ENCODE measurements around the gene EMX1. TPM values are rescaled to one million over a fixed set of nuclear protein-coding genes. Genes with fewer than 3 reads are reported as not detected.
A peak's percentile ranks its signal among the peaks of the same experiment; 100 is the strongest.

The EMX1 gene
- polyA plus RNA-seq, 3 donors, result not detected

DNA sequence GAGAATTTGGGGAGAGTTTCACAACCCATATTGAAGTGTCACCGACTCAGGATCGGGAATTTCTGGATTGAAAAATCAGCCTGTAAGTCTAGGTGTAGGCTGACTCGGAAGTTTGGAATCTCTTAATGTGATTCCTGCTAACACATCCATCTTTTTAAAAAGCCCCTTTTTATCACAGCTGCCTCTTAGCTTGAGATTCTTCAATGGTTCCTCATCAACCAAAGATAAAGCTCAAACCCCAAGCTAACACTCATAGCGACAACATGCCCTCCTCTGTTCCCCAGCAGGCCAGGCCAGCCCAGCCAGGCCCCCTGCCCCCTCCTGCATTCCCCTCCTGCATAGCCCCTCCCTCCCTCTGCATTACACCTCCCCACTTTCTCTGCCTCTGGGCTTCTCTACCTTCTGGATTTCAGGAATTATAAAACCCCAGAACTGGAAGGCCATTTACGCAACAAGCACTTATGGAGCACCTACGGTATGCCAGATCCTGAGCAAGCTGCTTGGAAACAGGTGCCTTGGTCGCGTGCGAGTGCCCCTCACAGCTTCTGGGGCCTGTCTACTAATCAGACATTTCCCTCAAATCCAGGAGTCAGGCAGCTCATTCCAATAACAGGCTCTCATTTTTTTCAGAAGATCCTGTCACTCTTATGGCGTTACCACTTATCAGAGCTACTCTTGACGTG, 63.4 kb downstream of the EMX1 start:
- Histone ChIP-seq H3K9me3 (replicated peaks in 1 of 2; ENCODE audit: control insufficient read depth in 1 of 2, insufficient read depth in 1 of 2, low read length in 2 of 2) (no peaks in the 10 kb centered on the region), H2AFZ (ENCODE audit: insufficient read depth, low read depth, low read length, poor library complexity, severe bottlenecking) (no peak overlapping the region), H3K27me3 (ENCODE audit: control insufficient read depth in 2 of 2, insufficient read depth in 2 of 2, low read length in 2 of 2) (no peaks in the 10 kb centered on the region), H3K79me2 (ENCODE audit: insufficient read depth, low read length) (no peaks in the 10 kb centered on the region), H3K4me2 (replicated peaks; ENCODE audit: extremely low read depth, low read length, poor library complexity, severe bottlenecking) (peak overlapping the region; percentile 63), H3K4me1 (ENCODE audit: control insufficient read depth in 1 of 2, insufficient read depth in 2 of 2, low read length in 2 of 2) (peaks cover 25 to 32% of the 10 kb centered on the region in 2 donors), H3K4me3 (replicated peaks in 1 of 3; ENCODE audit: low read depth in 2 of 3, low read length in 3 of 3) (peak overlapping the region in 1 of 3 experiments; percentile 54), H4K20me1 (ENCODE audit: insufficient read depth, low read length) (no peaks in the 10 kb centered on the region), H3K36me3 (replicated peaks in 1 of 2; ENCODE audit: control insufficient read depth in 1 of 2, insufficient read depth in 2 of 2, low read length in 2 of 2) (peaks cover 29 to 50% of the 10 kb centered on the region in 2 donors), H3K27ac (ENCODE audit: low read depth in 1 of 2, low read length in 2 of 2) (peak overlapping the region in 1 of 2 donors; percentile 69), H3K9ac (ENCODE audit: insufficient read depth, low read length, poor library complexity, severe bottlenecking) (no peak overlapping the region)
- Mint-ChIP-seq H3K9me3 (peaks cover 0 to 4% (median 0%) of the 10 kb centered on the region in 7 donors), H3K27ac (peak overlapping the region in 3 of 7 donors; percentile 1 to 76 (median 75)), H3K27me3 (ENCODE audit: low read depth in 3 of 3) (no peaks in the 10 kb centered on the region), H3K4me1 (peaks cover 47% of the 10 kb centered on the region), H3K36me3 (peaks cover 50 to 67% of the 10 kb centered on the region in 2 donors), H3K4me3 (no peak overlapping the region)
- DNase-seq, result no peak
- WGBS (ENCODE audit: insufficient coverage), result 91% methylated on average over 4 of the region's 11 CpGs
- TF ChIP-seq, protein P1, sequence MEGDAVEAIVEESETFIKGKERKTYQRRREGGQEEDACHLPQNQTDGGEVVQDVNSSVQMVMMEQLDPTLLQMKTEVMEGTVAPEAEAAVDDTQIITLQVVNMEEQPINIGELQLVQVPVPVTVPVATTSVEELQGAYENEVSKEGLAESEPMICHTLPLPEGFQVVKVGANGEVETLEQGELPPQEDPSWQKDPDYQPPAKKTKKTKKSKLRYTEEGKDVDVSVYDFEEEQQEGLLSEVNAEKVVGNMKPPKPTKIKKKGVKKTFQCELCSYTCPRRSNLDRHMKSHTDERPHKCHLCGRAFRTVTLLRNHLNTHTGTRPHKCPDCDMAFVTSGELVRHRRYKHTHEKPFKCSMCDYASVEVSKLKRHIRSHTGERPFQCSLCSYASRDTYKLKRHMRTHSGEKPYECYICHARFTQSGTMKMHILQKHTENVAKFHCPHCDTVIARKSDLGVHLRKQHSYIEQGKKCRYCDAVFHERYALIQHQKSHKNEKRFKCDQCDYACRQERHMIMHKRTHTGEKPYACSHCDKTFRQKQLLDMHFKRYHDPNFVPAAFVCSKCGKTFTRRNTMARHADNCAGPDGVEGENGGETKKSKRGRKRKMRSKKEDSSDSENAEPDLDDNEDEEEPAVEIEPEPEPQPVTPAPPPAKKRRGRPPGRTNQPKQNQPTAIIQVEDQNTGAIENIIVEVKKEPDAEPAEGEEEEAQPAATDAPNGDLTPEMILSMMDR (IDR thresholded peaks at IDR 0.05), result no peak
- intact Hi-C loops (cut with micrococcal nuclease), result no loop called here

DNA sequence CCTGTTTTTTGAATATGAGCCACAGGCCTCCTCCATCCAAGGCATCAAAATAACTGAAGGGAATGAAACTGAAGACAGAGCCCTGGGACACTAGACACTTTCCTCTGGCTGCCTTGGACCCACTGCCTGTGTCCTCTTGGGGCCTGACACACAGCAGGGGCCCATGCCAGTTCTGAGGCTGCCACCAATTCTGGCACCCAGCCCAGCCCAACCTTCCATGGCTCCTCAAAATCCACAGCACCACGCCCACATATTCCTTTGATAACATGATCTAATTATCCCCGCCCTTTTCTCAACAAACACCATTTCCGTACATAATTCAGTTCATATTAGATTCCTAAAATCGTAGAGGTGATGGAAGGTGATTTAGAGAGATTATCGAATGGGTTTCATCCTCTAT, 64.2 kb downstream of the EMX1 start:
- H3K9me3 ChIP-seq (replicated peaks in 1 of 2; ENCODE audit: control insufficient read depth in 1 of 2, insufficient read depth in 1 of 2, low read length in 2 of 2), result no peaks in the 10 kb centered on the region
- WGBS (ENCODE audit: insufficient coverage), result no CpG with 5 or more reads among the region's 5 CpGs
- TF ChIP-seq, protein P1 (IDR thresholded peaks at IDR 0.05), result no peak
- no peak overlapping the region for H3K4me3 ChIP-seq (replicated peaks in 1 of 3; ENCODE audit: low read depth in 2 of 3, low read length in 3 of 3)
- H3K36me3 Mint-ChIP-seq, result peaks cover 51 to 69% of the 10 kb centered on the region in 2 donors
- H3K27me3 Mint-ChIP-seq (ENCODE audit: low read depth in 3 of 3), result no peaks in the 10 kb centered on the region
- no peak for DNase-seq
- intact Hi-C loops (cut with micrococcal nuclease), result no loop called here
- peaks cover 25 to 32% of the 10 kb centered on the region in 2 donors for H3K4me1 ChIP-seq (ENCODE audit: control insufficient read depth in 1 of 2, insufficient read depth in 2 of 2, low read length in 2 of 2)
- H3K27me3 ChIP-seq (ENCODE audit: control insufficient read depth in 2 of 2, insufficient read depth in 2 of 2, low read length in 2 of 2), result no peaks in the 10 kb centered on the region
- peaks cover 47% of the 10 kb centered on the region for H3K4me1 Mint-ChIP-seq
- H3K79me2 ChIP-seq (ENCODE audit: insufficient read depth, low read length), result no peaks in the 10 kb centered on the region
- no peak overlapping the region for H3K27ac ChIP-seq (ENCODE audit: low read depth in 1 of 2, low read length in 2 of 2)
- H3K4me2 ChIP-seq (replicated peaks; ENCODE audit: extremely low read depth, low read length, poor library complexity, severe bottlenecking), result no peak overlapping the region
- no peak overlapping the region for H3K9ac ChIP-seq (ENCODE audit: insufficient read depth, low read length, poor library complexity, severe bottlenecking)
- H3K9me3 Mint-ChIP-seq, result peaks cover 0 to 4% (median 0%) of the 10 kb centered on the region in 7 donors
- H3K4me3 Mint-ChIP-seq, result no peak overlapping the region
- H2AFZ ChIP-seq (ENCODE audit: insufficient read depth, low read depth, low read length, poor library complexity, severe bottlenecking), result no peak overlapping the region
- H4K20me1 ChIP-seq (ENCODE audit: insufficient read depth, low read length), result no peaks in the 10 kb centered on the region
- H3K36me3 ChIP-seq (replicated peaks in 1 of 2; ENCODE audit: control insufficient read depth in 1 of 2, insufficient read depth in 2 of 2, low read length in 2 of 2), result peaks cover 37 to 51% of the 10 kb centered on the region in 2 donors
- H3K27ac Mint-ChIP-seq, result peak overlapping the region in 1 of 7 donors; percentile 50

Measured in CD14-positive monocyte (primary cell).